T-cell (primary cell): ENCODE measurements around the gene CACNA1G. TPM values are rescaled to one million over a fixed set of nuclear protein-coding genes. Genes with fewer than 3 reads are reported as not detected.

Experiments used
- ATAC-seq, 4 experiments: fragments of 200-7000 bp in 3 of 4; fragments of 150-1000 bp in 1 of 4; cut with Tn5 transposase; replicated peaks in 1 of 4; 1 replicate in 3 of 4; 2 replicates in 1 of 4; pipeline ENCODE4 v1.10.0; 2021; ENCODE audit warnings: moderate library complexity in 3 of 4, mild to moderate bottlenecking in 2 of 4, moderate number of reproducible peaks in 1 of 4
- CTCF ChIA-PET, 2 donors: fragments of 300-600 bp; sonication (Branson Sonifier 250); formaldehyde crosslinking; loops; one replicate each; lab custom pipeline; 2022; ENCODE audit warnings: antibody characterized with exemption in 2 of 2; lab: Charles Lee
- POLR2A ChIA-PET, 2 donors: fragments of 300-600 bp; sonication (Branson Sonifier 250); formaldehyde crosslinking; loops; one replicate each; lab custom pipeline; 2022; ENCODE audit warnings: antibody characterized with exemption in 2 of 2; lab: Charles Lee
- DNase-seq, 35 experiments: peaks; one replicate each; pipeline versions ENCODE4 v3.0.0 to v3.0.0-alpha.2; 2013 to 2023
- H3K27ac ChIP-seq: one replicate; pipeline ENCODE4 v1.5.1; 2013; ENCODE audit warnings: low read length
- H3K27me3 ChIP-seq, 2 experiments: replicated peaks in 1 of 2; 1 replicate in 1 of 2; 2 replicates in 1 of 2; pipeline versions ENCODE4 v1.6.1 to v1.7.0; 2013; ENCODE audit warnings: low read length in 1 of 2, mixed read lengths in 1 of 2; ENCODE audit not compliant: control insufficient read depth in 2 of 2, insufficient read depth in 2 of 2; ENCODE audit errors: extremely low read depth in 1 of 2
- H3K36me3 ChIP-seq, 2 donors: 1 replicate in 1 of 2; 2 replicates in 1 of 2; pipeline versions ENCODE4 v1.6.1 to v1.7.0; 2013; ENCODE audit warnings: low read length in 1 of 2; ENCODE audit not compliant: control insufficient read depth in 2 of 2, insufficient read depth in 1 of 2; ENCODE audit errors: extremely low read depth in 1 of 2
- H3K4me1 ChIP-seq, 2 experiments: 1 replicate in 1 of 2; 2 replicates in 1 of 2; pipeline versions ENCODE4 v1.6.1 to v1.7.0; 2013; ENCODE audit warnings: low read length in 2 of 2, mixed read lengths in 1 of 2; ENCODE audit not compliant: insufficient read depth in 2 of 2, control insufficient read depth in 1 of 2; ENCODE audit errors: extremely low read depth in 1 of 2
- H3K4me3 ChIP-seq, 2 donors: 1 replicate in 1 of 2; 2 replicates in 1 of 2; pipeline versions ENCODE4 v1.5.1 to v1.7.0; 2013; ENCODE audit warnings: mild to moderate bottlenecking in 2 of 2, low read length in 1 of 2, moderate library complexity in 1 of 2; ENCODE audit not compliant: control insufficient read depth in 1 of 2; ENCODE audit errors: extremely low read depth in 1 of 2
- H3K9me3 ChIP-seq: 2 replicates; pipeline ENCODE4 v1.7.0; 2013
- H3K27ac Mint-ChIP-seq, 2 donors: one replicate each; pipeline ENCODE4 v1.8.0; 2020 to 2021; ENCODE audit warnings: mild to moderate bottlenecking in 2 of 2, mixed read lengths in 2 of 2
- H3K27me3 Mint-ChIP-seq, 2 donors: one replicate each; pipeline ENCODE4 v1.8.0; 2021 to 2022; ENCODE audit warnings: mixed read lengths in 2 of 2
- H3K36me3 Mint-ChIP-seq: one replicate; pipeline ENCODE4 v1.8.0; 2021; ENCODE audit warnings: mixed read lengths
- H3K4me1 Mint-ChIP-seq, 3 donors: one replicate each; pipeline ENCODE4 v1.8.0; 2020 to 2022; ENCODE audit warnings: mixed read lengths in 3 of 3, mild to moderate bottlenecking in 1 of 3
- H3K4me3 Mint-ChIP-seq, 3 donors: one replicate each; pipeline ENCODE4 v1.8.0; 2020 to 2022; ENCODE audit warnings: mild to moderate bottlenecking in 3 of 3, mixed read lengths in 3 of 3, moderate library complexity in 3 of 3
- H3K9me3 Mint-ChIP-seq, 3 donors: one replicate each; pipeline ENCODE4 v1.8.0; 2020 to 2022; ENCODE audit warnings: mixed read lengths in 3 of 3
- WGBS: methylation state at CpG from one replicate; pipeline ENCODE4 v1.1.5; 2013; ENCODE audit warnings: missing lambda C conversion rate; ENCODE audit not compliant: insufficient coverage; 5-methylcytosine and 5-hydroxymethylcytosine counted together
- total RNA-seq, 35 experiments: library from RNA in 6 of 35; stranded (reverse) in 6 of 35; fragments of 120-200 nt in 1 of 35; gene quantifications; one replicate each; pipeline versions ENCODE4 v1.2.1 to v1.2.4 and lab custom pipeline; 2013 to 2026

CACNA1G gene
- total RNA-seq, 5 donors from 2014 or later (not counting 1 experiment from before 2014, with no cell fraction given): not detected

DNA sequence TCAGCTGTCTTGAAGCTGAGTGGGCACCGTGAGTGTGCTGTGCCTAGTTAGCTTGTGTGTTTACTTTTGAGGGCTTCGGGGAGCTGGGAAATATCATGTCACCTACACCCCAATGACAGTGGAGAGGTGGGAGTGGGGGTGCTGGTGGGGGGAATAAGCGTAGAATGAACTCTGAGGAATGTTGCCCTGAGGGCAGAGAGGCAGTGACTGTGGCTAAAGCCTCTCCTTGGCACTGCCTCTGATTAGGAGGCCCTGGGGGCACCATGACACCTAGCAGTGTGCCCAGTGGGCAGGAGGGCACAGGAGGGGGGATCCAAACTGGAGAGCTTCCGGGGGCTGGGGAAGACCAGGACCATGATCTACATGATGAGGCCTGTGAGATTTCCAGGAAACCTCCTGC, 24.8 kb downstream of the CACNA1G start:
- H3K36me3 Mint-ChIP-seq: no peaks in the 10 kb centered on the region
- POLR2A ChIA-PET: no interaction called here
- no peak overlapping the region for H3K4me3 ChIP-seq
- no peaks in the 10 kb centered on the region for H3K36me3 ChIP-seq
- H3K27ac Mint-ChIP-seq: no peak overlapping the region
- DNase-seq (no peak), ATAC-seq (no peak)
- H3K4me1 ChIP-seq: no peaks in the 10 kb centered on the region
- H3K4me1 Mint-ChIP-seq: no peaks in the 10 kb centered on the region
- CTCF ChIA-PET: interaction anchor here in 1 of 2 donors (0.6 kb wide), 1 partner anchor 578 kb away, joined by 4 read pairs; no protein-coding TSS in a partner anchor
- no peaks in the 10 kb centered on the region for H3K9me3 ChIP-seq
- no peak overlapping the region for H3K27ac ChIP-seq
- H3K27me3 ChIP-seq: peaks cover 0 to 36% of the 10 kb centered on the region in 2 experiments
- H3K9me3 Mint-ChIP-seq: no peaks in the 10 kb centered on the region
- H3K4me3 Mint-ChIP-seq: no peak overlapping the region
- 83% methylated on average over 3 of the region's 4 CpGs for WGBS
- peaks cover 16 to 26% of the 10 kb centered on the region in 2 donors for H3K27me3 Mint-ChIP-seq

DNA sequence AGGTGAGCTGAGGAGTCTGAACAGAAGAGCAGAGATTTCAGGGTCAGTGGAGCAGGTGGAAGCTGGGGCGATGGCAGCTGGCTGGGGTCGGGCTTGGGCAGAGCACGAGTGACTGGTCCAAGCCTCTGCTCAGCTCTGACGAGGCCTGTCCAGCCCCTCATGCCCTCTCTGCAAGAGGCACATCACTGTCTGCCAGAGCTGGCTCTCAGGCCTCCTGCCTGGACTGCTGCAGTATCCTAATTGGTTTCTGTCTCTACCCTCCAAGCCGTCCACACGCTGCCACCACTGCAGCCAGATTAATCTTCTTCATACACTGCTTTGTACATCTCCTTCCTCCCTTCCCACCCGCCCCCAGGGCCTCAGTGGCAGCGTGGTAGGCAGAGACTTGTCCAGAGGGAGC, 25.4 kb downstream of the CACNA1G start:
- Mint-ChIP-seq H3K4me1 (no peaks in the 10 kb centered on the region), H3K36me3 (no peaks in the 10 kb centered on the region), H3K9me3 (no peaks in the 10 kb centered on the region), H3K27ac (no peak overlapping the region), H3K27me3 (peaks cover 14 to 25% of the 10 kb centered on the region in 2 donors), H3K4me3 (no peak overlapping the region)
- DNase-seq: no peak
- Histone ChIP-seq H3K9me3 (no peaks in the 10 kb centered on the region), H3K27ac (no peak overlapping the region), H3K36me3 (no peaks in the 10 kb centered on the region), H3K4me3 (no peak overlapping the region), H3K4me1 (no peaks in the 10 kb centered on the region), H3K27me3 (peaks cover 0 to 33% of the 10 kb centered on the region in 2 experiments)
- ChIA-PET POLR2A (no interaction called here), CTCF (no interaction called here)
- no peak for ATAC-seq
- 56% methylated on average over 8 of the region's 8 CpGs for WGBS

DNA sequence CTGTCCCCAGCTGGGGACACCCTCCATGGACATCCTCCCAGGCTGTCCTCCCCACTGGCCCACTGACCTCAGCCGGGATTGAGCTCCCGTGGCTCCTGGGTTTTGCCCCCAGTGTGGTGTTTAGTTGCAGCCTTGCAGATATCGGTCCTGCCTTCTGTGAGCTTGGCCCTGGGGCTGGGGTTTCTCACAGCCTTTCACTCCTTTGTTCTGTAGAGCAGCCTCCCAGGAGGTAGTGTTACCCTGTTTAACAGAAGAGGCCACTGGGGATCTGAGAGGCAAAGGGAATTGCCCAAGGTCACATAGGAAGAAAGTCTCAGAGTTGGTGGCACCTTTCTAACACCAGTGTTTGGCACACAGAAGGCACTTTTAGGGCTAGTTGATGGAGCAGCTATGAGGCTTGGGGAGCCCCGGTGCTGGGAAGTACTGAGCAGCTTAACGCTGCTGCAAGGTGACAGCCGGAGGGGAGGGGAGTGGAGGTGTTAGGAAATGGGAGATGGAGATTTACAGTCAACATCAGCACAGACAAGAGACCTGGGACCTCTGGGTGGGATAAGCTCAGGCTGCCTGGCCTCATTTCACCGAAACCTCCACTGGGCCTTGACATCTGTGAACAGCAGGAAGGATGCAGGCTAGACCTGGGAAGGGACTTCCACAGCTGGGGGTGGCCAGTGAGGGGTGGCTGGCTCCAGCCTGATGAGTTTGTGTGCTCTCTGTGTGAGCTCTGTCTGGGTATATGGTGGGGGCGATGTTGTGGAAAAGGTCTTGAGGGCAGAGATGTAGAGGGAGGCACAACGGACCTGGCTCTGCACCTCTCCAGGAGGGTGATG, 26.1 kb downstream of the CACNA1G start:
- no peak for DNase-seq
- H3K9me3 Mint-ChIP-seq: no peaks in the 10 kb centered on the region

DNA sequence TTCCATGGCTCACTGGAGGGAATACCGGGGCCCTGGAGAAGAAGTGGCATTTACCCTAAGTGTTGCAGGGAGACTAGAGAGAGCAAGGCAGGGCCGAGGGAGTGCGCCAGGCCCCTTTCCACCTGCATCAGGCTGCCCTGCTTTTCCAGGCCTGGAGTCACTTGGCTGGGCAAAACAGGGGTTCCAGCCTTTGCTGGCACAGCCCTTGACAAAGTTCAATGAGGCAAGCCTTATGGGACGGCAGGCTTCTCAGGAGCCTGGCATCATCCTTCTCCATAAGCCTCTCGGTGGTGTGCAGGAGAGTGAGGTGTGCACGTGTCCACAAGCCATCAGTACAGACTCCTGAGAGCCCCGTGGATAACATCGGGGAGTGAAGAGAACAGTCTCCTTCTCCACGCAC, 27.1 kb downstream of the CACNA1G start:
- H3K4me1 ChIP-seq: no peaks in the 10 kb centered on the region
- ATAC-seq (no peak), DNase-seq (no peak)
- H3K27me3 ChIP-seq: peaks cover 0 to 31% of the 10 kb centered on the region in 2 experiments
- Mint-ChIP-seq H3K9me3 (no peaks in the 10 kb centered on the region), H3K27ac (no peak overlapping the region), H3K4me1 (no peaks in the 10 kb centered on the region), H3K27me3 (peaks cover 13 to 14% of the 10 kb centered on the region in 2 donors), H3K36me3 (no peaks in the 10 kb centered on the region), H3K4me3 (no peak overlapping the region)
- POLR2A ChIA-PET: no interaction called here
- CTCF ChIA-PET: no interaction called here
- H3K4me3 ChIP-seq: no peak overlapping the region
- H3K27ac ChIP-seq: no peak overlapping the region
- WGBS: 83% methylated on average over 4 of the region's 9 CpGs
- H3K9me3 ChIP-seq: no peaks in the 10 kb centered on the region
- H3K36me3 ChIP-seq: no peaks in the 10 kb centered on the region

More for the DNA sequence above, 26.1 kb downstream of the CACNA1G start:
- Histone ChIP-seq H3K4me3 (no peak overlapping the region), H3K27ac (no peak overlapping the region), H3K9me3 (no peaks in the 10 kb centered on the region), H3K4me1 (no peaks in the 10 kb centered on the region), H3K27me3 (peaks cover 0 to 32% of the 10 kb centered on the region in 2 experiments), H3K36me3 (no peaks in the 10 kb centered on the region)
- H3K4me3 Mint-ChIP-seq: no peak overlapping the region
- H3K4me1 Mint-ChIP-seq: no peaks in the 10 kb centered on the region
- 85% methylated on average over 6 of the region's 9 CpGs for WGBS
- ChIA-PET POLR2A (no interaction called here), CTCF (interaction anchor here in 1 of 2 donors (0.5 kb wide), 1 partner anchor 736 kb away, joined by 3 read pairs; no protein-coding TSS in a partner anchor)
- H3K27ac Mint-ChIP-seq: no peak overlapping the region
- ATAC-seq: no peak
- H3K36me3 Mint-ChIP-seq: no peaks in the 10 kb centered on the region
- peaks cover 12 to 19% of the 10 kb centered on the region in 2 donors for H3K27me3 Mint-ChIP-seq

DNA sequence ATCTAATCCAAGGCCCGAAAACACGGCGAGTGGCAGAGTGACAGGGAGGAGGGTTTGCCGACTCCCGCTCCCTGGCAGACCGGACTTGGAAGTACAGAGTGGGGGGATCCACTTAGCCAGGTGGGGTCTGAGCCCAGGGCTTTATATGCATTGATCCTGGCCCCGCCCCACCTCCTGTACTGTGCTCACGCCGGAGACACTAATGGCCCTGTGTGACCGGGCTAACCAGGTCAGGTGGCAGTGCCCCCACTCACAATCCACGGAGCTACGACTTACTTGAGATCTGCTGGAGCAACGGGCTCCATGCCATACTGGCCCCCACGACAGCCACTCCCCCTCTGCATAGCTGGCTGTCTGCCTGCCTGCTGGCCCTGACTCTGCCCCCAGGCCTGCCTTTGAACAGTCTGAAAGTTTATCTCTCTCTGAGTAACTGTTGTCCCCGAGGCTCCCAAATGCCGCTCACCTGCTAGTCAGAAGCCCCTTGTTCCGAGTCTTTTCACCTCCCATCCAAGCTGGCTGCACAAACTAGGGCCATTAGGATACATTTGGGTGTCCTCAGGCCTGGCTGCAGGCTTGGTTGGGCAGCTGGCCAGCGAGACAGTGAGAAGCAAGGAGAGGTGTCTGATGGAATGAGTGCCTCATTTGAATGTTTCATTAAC, 28.0 kb downstream of the CACNA1G start:
- Mint-ChIP-seq H3K4me3 (no peak overlapping the region), H3K4me1 (no peaks in the 10 kb centered on the region), H3K27me3 (peaks cover 10 to 11% of the 10 kb centered on the region in 2 donors), H3K27ac (no peak overlapping the region), H3K9me3 (no peaks in the 10 kb centered on the region), H3K36me3 (no peaks in the 10 kb centered on the region)
- H3K4me3 ChIP-seq: no peak overlapping the region
- ATAC-seq: no peak
- no peaks in the 10 kb centered on the region for H3K36me3 ChIP-seq
- H3K4me1 ChIP-seq: no peaks in the 10 kb centered on the region
- ChIA-PET POLR2A (no interaction called here), CTCF (interaction anchor here in 1 of 2 donors (0.6 kb wide), 1 partner anchor 117 kb away, joined by 5 read pairs; no protein-coding TSS in a partner anchor)
- H3K9me3 ChIP-seq: no peaks in the 10 kb centered on the region
- H3K27me3 ChIP-seq: peaks cover 0 to 36% of the 10 kb centered on the region in 2 experiments
- no peak for DNase-seq
- WGBS: 86% methylated on average over 16 of the region's 18 CpGs
- H3K27ac ChIP-seq: no peak overlapping the region

DNA sequence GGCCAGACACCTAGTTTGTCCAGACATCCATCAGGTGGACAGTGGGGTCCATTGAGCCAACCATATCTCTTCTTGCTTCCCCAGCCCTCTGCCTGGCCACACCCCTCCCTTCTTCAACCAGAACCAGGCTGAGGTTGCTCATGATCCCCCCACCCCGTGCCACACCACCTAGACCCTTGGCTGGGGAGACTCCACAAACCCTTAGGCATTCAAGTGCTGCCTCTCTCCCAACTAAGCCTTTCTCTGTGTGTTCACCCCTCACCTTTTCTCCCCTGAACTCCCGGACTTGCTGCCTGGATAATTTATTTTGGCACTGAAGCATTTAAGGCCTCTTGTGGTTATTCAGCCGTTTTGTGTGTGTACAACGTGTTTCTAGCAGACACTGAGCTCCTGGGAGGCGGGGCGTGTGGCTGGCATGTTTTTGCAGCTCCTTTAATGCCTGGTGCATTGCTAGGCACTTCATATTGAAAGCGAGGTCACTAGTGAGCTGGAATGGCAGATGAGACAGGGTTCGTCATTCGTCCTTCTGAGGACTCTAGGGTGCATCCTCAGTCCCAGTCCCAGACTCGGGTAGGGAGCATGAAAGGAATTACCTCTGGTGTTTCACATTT, 28.7 kb downstream of the CACNA1G start:
- POLR2A ChIA-PET: no interaction called here

More for the DNA sequence above, 28.7 kb downstream of the CACNA1G start:
- H3K4me3 Mint-ChIP-seq: no peak overlapping the region
- H3K27ac ChIP-seq: no peak overlapping the region
- ATAC-seq (no peak), DNase-seq (no peak)
- peaks cover 0 to 34% of the 10 kb centered on the region in 2 experiments for H3K27me3 ChIP-seq
- CTCF ChIA-PET: interaction anchor here in 1 of 2 donors (0.6 kb wide), 1 partner anchor 116 kb away, joined by 5 read pairs; no protein-coding TSS in a partner anchor
- no peaks in the 10 kb centered on the region for H3K36me3 Mint-ChIP-seq
- no peaks in the 10 kb centered on the region for H3K9me3 Mint-ChIP-seq
- H3K4me1 ChIP-seq: no peaks in the 10 kb centered on the region
- H3K4me3 ChIP-seq: no peak overlapping the region
- H3K9me3 ChIP-seq: no peaks in the 10 kb centered on the region
- H3K4me1 Mint-ChIP-seq: no peaks in the 10 kb centered on the region
- H3K36me3 ChIP-seq: no peaks in the 10 kb centered on the region
- no peak overlapping the region for H3K27ac Mint-ChIP-seq
- H3K27me3 Mint-ChIP-seq: peaks cover 4 to 5% of the 10 kb centered on the region in 2 donors
- 57% methylated on average over 10 of the region's 10 CpGs for WGBS
